Measurements from ENCODE around the gene DHDH.

DNA sequence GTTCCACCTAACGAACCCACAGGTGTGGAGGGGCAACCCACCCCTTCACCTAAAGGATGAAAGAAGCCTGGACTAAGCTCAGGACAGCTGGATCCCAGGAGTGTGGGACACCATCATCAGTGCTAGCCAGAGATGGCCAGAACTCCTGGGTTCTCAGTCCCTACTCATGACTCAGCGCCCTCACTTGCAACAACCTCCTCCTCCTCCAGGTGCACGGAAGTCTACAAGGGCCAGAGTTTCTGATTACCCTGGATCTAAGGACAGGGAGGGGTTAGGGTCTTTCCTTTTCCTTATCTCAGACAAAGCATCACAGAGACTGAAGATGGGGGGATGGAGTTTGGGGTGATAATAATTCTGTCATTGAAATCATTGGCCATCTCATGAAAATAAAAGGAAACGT lies 42.9 kb upstream of the DHDH start:
- TF ChIP-seq, protein P1, sequence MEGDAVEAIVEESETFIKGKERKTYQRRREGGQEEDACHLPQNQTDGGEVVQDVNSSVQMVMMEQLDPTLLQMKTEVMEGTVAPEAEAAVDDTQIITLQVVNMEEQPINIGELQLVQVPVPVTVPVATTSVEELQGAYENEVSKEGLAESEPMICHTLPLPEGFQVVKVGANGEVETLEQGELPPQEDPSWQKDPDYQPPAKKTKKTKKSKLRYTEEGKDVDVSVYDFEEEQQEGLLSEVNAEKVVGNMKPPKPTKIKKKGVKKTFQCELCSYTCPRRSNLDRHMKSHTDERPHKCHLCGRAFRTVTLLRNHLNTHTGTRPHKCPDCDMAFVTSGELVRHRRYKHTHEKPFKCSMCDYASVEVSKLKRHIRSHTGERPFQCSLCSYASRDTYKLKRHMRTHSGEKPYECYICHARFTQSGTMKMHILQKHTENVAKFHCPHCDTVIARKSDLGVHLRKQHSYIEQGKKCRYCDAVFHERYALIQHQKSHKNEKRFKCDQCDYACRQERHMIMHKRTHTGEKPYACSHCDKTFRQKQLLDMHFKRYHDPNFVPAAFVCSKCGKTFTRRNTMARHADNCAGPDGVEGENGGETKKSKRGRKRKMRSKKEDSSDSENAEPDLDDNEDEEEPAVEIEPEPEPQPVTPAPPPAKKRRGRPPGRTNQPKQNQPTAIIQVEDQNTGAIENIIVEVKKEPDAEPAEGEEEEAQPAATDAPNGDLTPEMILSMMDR (CRISPR knock-in tag; IDR thresholded peaks at IDR 0.05), result no peak
- no peak for TF ChIP-seq YY1 (IDR thresholded peaks at IDR 0.05; ENCODE audit: insufficient read depth, insufficient replicate concordance, low read depth, low read length)
- TF ChIP-seq, protein P2, sequence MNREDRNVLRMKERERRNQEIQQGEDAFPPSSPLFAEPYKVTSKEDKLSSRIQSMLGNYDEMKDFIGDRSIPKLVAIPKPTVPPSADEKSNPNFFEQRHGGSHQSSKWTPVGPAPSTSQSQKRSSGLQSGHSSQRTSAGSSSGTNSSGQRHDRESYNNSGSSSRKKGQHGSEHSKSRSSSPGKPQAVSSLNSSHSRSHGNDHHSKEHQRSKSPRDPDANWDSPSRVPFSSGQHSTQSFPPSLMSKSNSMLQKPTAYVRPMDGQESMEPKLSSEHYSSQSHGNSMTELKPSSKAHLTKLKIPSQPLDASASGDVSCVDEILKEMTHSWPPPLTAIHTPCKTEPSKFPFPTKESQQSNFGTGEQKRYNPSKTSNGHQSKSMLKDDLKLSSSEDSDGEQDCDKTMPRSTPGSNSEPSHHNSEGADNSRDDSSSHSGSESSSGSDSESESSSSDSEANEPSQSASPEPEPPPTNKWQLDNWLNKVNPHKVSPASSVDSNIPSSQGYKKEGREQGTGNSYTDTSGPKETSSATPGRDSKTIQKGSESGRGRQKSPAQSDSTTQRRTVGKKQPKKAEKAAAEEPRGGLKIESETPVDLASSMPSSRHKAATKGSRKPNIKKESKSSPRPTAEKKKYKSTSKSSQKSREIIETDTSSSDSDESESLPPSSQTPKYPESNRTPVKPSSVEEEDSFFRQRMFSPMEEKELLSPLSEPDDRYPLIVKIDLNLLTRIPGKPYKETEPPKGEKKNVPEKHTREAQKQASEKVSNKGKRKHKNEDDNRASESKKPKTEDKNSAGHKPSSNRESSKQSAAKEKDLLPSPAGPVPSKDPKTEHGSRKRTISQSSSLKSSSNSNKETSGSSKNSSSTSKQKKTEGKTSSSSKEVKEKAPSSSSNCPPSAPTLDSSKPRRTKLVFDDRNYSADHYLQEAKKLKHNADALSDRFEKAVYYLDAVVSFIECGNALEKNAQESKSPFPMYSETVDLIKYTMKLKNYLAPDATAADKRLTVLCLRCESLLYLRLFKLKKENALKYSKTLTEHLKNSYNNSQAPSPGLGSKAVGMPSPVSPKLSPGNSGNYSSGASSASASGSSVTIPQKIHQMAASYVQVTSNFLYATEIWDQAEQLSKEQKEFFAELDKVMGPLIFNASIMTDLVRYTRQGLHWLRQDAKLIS (CRISPR knock-in tag; IDR thresholded peaks at IDR 0.05), result no peak
- TF ChIP-seq, protein P3, sequence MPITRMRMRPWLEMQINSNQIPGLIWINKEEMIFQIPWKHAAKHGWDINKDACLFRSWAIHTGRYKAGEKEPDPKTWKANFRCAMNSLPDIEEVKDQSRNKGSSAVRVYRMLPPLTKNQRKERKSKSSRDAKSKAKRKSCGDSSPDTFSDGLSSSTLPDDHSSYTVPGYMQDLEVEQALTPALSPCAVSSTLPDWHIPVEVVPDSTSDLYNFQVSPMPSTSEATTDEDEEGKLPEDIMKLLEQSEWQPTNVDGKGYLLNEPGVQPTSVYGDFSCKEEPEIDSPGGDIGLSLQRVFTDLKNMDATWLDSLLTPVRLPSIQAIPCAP (CRISPR knock-in tag; IDR thresholded peaks at IDR 0.05; ENCODE audit: low read depth), result no peak
- TF ChIP-seq, protein P4, sequence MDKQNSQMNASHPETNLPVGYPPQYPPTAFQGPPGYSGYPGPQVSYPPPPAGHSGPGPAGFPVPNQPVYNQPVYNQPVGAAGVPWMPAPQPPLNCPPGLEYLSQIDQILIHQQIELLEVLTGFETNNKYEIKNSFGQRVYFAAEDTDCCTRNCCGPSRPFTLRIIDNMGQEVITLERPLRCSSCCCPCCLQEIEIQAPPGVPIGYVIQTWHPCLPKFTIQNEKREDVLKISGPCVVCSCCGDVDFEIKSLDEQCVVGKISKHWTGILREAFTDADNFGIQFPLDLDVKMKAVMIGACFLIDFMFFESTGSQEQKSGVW (CRISPR knock-in tag; IDR thresholded peaks at IDR 0.05; ENCODE audit: borderline replicate concordance), result no peak
- TF ChIP-seq POLR2AphosphoS5 (IDR thresholded peaks at IDR 0.05; ENCODE audit: low read depth, low read length), result no peak
- no peak for TF ChIP-seq ZNF790 (CRISPR knock-in tag; IDR thresholded peaks at IDR 0.05; ENCODE audit: borderline replicate concordance)
- no peak for TF ChIP-seq ZBTB8A (CRISPR knock-in tag; IDR thresholded peaks at IDR 0.05; ENCODE audit: borderline replicate concordance, low read depth)
